Activated T-cell treated with anti-CD3 and anti-CD28 coated beads, Interleukin-2, amount 50 U/mL, for 48 hours (primary cell): Measurements from ENCODE around the gene RAE1.
A peak's percentile ranks its signal among the peaks of the same experiment; 100 is the strongest.
"Not testable (repeated sequence)": the region's sequence is repeated elsewhere in the genome, so short reads cannot be mapped to it uniquely, and the experiment has no call there.

Experiments used
- DNase-seq, 2 experiments: peaks; one replicate each; pipeline ENCODE4 v3.0.0-alpha.2; 2020

RAE1 gene

GRCh38 chr20:57326667-57327455 lies 24.2 kb upstream of the RAE1 start:
- DNase-seq: no peak

- DNase-seq: no peak
These were observed 23.2 kb upstream of the RAE1 start for GRCh38 chr20:57327820-57328219.

- DNase-seq: no peak
These were observed 21.3 kb upstream of the RAE1 start, which contains the start of gene SPO11 for GRCh38 chr20:57329608-57330221. Gene SPO11, plus strand, starts transcription at chr20:57329803. Its CDS starts 65 bp downstream, at chr20:57329868.

- no peak for DNase-seq
These were observed 20.1 kb upstream of the RAE1 start for GRCh38 chr20:57330998-57331397.

- DNase-seq: no peak
These were observed 18.7 kb upstream of the RAE1 start for GRCh38 chr20:57332105-57333089.

- no peak for DNase-seq
These were observed 15.7 kb upstream of the RAE1 start for GRCh38 chr20:57335392-57335791.

- DNase-seq: no peak
These were observed 9.4 kb upstream of the RAE1 start for GRCh38 chr20:57341663-57342062.

GRCh38 chr20:57342829-57343228 lies 8.2 kb upstream of the RAE1 start:
- no peak for DNase-seq

- peak; percentile 78 to 82 for DNase-seq
These were observed 4.6 kb upstream of the RAE1 start for GRCh38 chr20:57346477-57346876.

- no peak for DNase-seq
These were observed 3.7 kb upstream of the RAE1 start for GRCh38 chr20:57347393-57347792.

- DNase-seq: not testable (repeated sequence)
These were observed 2.7 kb upstream of the RAE1 start for GRCh38 chr20:57348200-57348921.

- DNase-seq: peak; percentile 30 to 38
These were observed 2.0 kb upstream of the RAE1 start for GRCh38 chr20:57348922-57349574.

- no peak for DNase-seq
These were observed 859 bp upstream of the RAE1 start for GRCh38 chr20:57350081-57350710.

GRCh38 chr20:57350726-57351041 lies 371 bp upstream of the RAE1 start:
- DNase-seq: not testable (repeated sequence)

- no peak for DNase-seq
These were observed 1.2 kb downstream of the RAE1 start for GRCh38 chr20:57352305-57352704.

- DNase-seq: no peak
These were observed 2.3 kb downstream of the RAE1 start for GRCh38 chr20:57353351-57353750.

GRCh38 chr20:57361517-57361916 lies 10.5 kb downstream of the RAE1 start:
- no peak for DNase-seq

- DNase-seq: no peak
These were observed 13.4 kb downstream of the RAE1 start for GRCh38 chr20:57364451-57364850.

GRCh38 chr20:57369596-57369995 lies 18.5 kb downstream of the RAE1 start:
- DNase-seq: no peak

- DNase-seq: no peak
These were observed 19.3 kb downstream of the RAE1 start for GRCh38 chr20:57370316-57370715.

GRCh38 chr20:57371363-57371762 lies 20.3 kb downstream of the RAE1 start:
- DNase-seq: no peak

GRCh38 chr20:57372157-57372556 lies 21.1 kb downstream of the RAE1 start:
- no peak for DNase-seq
